Tibial nerve (tissue), 4 donors: Measurements from ENCODE around the gene SALL1.

Experiments
- EP300 ChIP-seq, 2 donors: sonication (generic); formaldehyde crosslinking; IDR thresholded peaks; one replicate each; pipeline ENCODE4 v1.6.1; 2017; ENCODE audit warnings: antibody characterized with exemption in 2 of 2, mild to moderate bottlenecking in 1 of 2
- POLR2A ChIP-seq, 2 donors: fragments of 450-650 bp; IDR thresholded peaks; one replicate each; pipeline ENCODE4 v1.6.1; 2017; ENCODE audit warnings: antibody characterized with exemption in 2 of 2, mild to moderate bottlenecking in 2 of 2, moderate library complexity in 2 of 2
- TF ChIP-seq, protein P1 (sequence below), 5 experiments: fragments of 200-600 bp in 3 of 5; fragments of 450-650 bp in 2 of 5; sonication (generic) in 3 of 5; IDR thresholded peaks; one replicate each; pipeline ENCODE4 v1.5.1; 2016 to 2019; ENCODE audit warnings: antibody characterized with exemption in 5 of 5, mild to moderate bottlenecking in 3 of 5, moderate library complexity in 2 of 5

DNA sequence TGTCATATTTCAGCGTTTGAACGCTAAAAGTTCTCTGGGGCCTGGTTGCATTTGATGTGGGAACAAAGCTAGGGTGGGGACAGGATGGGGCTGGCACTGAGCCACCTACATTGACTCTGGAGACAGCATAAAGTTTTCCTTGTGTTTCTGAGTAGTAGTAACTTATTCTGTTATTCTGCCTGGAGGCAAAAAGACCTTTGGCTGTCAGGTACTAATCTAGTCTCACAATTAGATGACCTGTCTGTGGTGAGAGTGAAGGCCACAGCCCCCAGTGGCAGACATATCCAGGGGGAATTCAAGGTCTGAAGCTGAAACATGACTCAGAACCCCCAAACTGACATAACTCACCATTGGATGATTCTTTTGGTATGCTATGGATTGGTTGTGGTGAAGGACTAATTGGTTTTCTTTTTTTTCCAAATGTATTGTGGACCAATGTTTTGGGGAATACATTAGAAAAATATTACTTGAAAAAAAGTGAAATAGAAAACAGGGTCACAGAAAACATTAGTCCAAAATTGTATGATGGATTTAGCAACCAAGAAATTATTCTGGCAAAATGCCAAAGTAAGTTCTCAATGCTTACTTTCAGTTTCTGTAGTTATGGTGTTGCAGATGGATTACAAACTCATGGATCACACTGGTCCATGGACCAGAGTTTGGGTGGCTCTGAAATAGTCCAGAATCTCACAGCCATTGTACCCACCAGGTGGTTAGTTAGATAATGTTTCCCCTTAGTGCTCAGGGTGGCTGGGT, 10.5 kb upstream of the SALL1 start:
- no peak for TF ChIP-seq POLR2A (IDR thresholded peaks at IDR 0.05)
- TF ChIP-seq, protein P1, sequence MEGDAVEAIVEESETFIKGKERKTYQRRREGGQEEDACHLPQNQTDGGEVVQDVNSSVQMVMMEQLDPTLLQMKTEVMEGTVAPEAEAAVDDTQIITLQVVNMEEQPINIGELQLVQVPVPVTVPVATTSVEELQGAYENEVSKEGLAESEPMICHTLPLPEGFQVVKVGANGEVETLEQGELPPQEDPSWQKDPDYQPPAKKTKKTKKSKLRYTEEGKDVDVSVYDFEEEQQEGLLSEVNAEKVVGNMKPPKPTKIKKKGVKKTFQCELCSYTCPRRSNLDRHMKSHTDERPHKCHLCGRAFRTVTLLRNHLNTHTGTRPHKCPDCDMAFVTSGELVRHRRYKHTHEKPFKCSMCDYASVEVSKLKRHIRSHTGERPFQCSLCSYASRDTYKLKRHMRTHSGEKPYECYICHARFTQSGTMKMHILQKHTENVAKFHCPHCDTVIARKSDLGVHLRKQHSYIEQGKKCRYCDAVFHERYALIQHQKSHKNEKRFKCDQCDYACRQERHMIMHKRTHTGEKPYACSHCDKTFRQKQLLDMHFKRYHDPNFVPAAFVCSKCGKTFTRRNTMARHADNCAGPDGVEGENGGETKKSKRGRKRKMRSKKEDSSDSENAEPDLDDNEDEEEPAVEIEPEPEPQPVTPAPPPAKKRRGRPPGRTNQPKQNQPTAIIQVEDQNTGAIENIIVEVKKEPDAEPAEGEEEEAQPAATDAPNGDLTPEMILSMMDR (IDR thresholded peaks at IDR 0.05) = no peak
- TF ChIP-seq EP300 (IDR thresholded peaks at IDR 0.05) = no peak
